COLO829 (cell line): ENCODE results near the gene NHERF1.

Source experiments
- DNase-seq: peaks from one replicate; pipeline ENCODE4 v3.0.0; 2012; ENCODE audit warnings: low spot score

The NHERF1 gene

GRCh38 chr17:74810699-74811485, 62.5 kb downstream of the NHERF1 start:
- DNase-seq: peak; percentile 82

- DNase-seq: no peak
These were observed 63.9 kb downstream of the NHERF1 start for GRCh38 chr17:74812109-74813009.

GRCh38 chr17:74814453-74814852, 66.0 kb downstream of the NHERF1 start:
- no peak for DNase-seq

- no peak for DNase-seq
These were observed 66.6 kb downstream of the NHERF1 start for GRCh38 chr17:74815067-74815466.

GRCh38 chr17:74815550-74816370, 67.3 kb downstream of the NHERF1 start:
- DNase-seq: no peak

GRCh38 chr17:74816905-74817620, 68.6 kb downstream of the NHERF1 start:
- no peak for DNase-seq

GRCh38 chr17:74818291-74818938, 70.0 kb downstream of the NHERF1 start:
- no peak for DNase-seq
